Kidney (tissue), 14 donors: ENCODE data around the gene ECT2L. TPM values are rescaled to one million over a fixed set of nuclear protein-coding genes. Genes with fewer than 3 reads are reported as not detected.
"Not testable (repeated sequence)": the region's sequence is repeated elsewhere in the genome, so short reads cannot be mapped to it uniquely, and the experiment has no call there.

Experiments
- DNase-seq, 5 donors: peaks; one replicate each; pipeline ENCODE4 v3.0.0-alpha.2; 2013 to 2020
- FAIRE-seq: peaks from 2 replicates; lab custom pipeline; 2012; peaks lifted over from hg19 to GRCh38; lab: Jason Lieb, UNC
- H3K27ac ChIP-seq, 2 donors: one replicate each; pipeline ENCODE4 v1.7.0; 2013; ENCODE audit warnings: low read depth in 2 of 2, low read length in 2 of 2, inconsistent platforms in 1 of 2
- H3K27me3 ChIP-seq: one replicate; pipeline ENCODE4 v1.7.1; 2013; ENCODE audit warnings: low read length, inconsistent platforms; ENCODE audit not compliant: control insufficient read depth, insufficient read depth
- H3K36me3 ChIP-seq, 3 donors: one replicate each; pipeline versions ENCODE4 v1.7.0 to v1.7.1; 2013; ENCODE audit warnings: low read length in 3 of 3, control low read depth in 1 of 3, inconsistent platforms in 1 of 3; ENCODE audit not compliant: insufficient read depth in 3 of 3, control insufficient read depth in 2 of 3
- H3K4me1 ChIP-seq, 3 donors: one replicate each; pipeline versions ENCODE4 v1.7.0 to v1.7.1; 2013; ENCODE audit warnings: low read length in 3 of 3, inconsistent platforms in 1 of 3, low read depth in 1 of 3; ENCODE audit not compliant: control insufficient read depth in 2 of 3, insufficient read depth in 2 of 3
- H3K4me3 ChIP-seq, 3 donors: one replicate each; pipeline versions ENCODE4 v1.7.0 to v1.8.1; 2013; ENCODE audit warnings: low read length in 3 of 3, control low read depth in 1 of 3, inconsistent platforms in 1 of 3
- H3K9ac ChIP-seq, 3 donors: one replicate each; pipeline versions ENCODE4 v1.7.0 to v1.7.1; 2013; ENCODE audit warnings: low read length in 3 of 3, control low read depth in 1 of 3, inconsistent platforms in 1 of 3
- H3K9me3 ChIP-seq, 3 donors: one replicate each; pipeline versions ENCODE4 v1.7.0 to v1.7.1; 2013; ENCODE audit warnings: low read length in 3 of 3, control low read depth in 1 of 3, inconsistent platforms in 1 of 3; ENCODE audit not compliant: control insufficient read depth in 2 of 3, insufficient read depth in 1 of 3
- CTCF ChIP-seq: IDR thresholded peaks from 3 replicates; pipeline ENCODE4 v1.5.1; 2012; ENCODE audit warnings: mild to moderate bottlenecking, moderate library complexity, borderline replicate concordance; ENCODE audit not compliant: insufficient read depth; ENCODE audit errors: extremely low read depth
- intact Hi-C: fragments of 100-400 bp; cut with DNase I; formaldehyde crosslinking; loops from one replicate; pipeline ENCODE4 v1.11.1; 2022
- polyA plus RNA-seq: library from polyadenylated mRNA; stranded (reverse); fragments of 350-450 nt; fragmentation: Illumina TruSeq; extraction: RNeasy Lipid Tissue Mini Kit (QIAGEN cat#74804); gene quantifications from one replicate; pipeline ENCODE4 v1.2.3, GENCODE V29; 2014; ENCODE audit warnings: low read depth, low replicate concordance; ENCODE audit not compliant: insufficient read depth
- total RNA-seq: library from RNA; stranded (reverse); fragmentation: NEBNext Ultra II Directional; extraction: Animal tissue kit (Norgen Biotek cat#: 25700); gene quantifications from one replicate; pipeline ENCODE4 v1.2.1, GENCODE V29; 2021
- donor health status: control.
- donor health status: control.
- donor health status: control.
- donor health status: control.
- donor health status: control.
- donor health status: DM: yes; HTN: yes; CAD: no.
- donor health status: Normal renal cell carcinoma (clear cell type).

ECT2L gene
- total and polyA plus RNA-seq, 2 donors from 2014 or later, result 0.13 TPM; not detected in 1

- intact Hi-C loops, result no loop called here
- H3K27me3 ChIP-seq, result no peaks in the 10 kb centered on the region
- no peak overlapping the region for H3K27ac ChIP-seq
- no peak for TF ChIP-seq CTCF
- no peak overlapping the region for H3K9ac ChIP-seq
- FAIRE-seq, result no peak
- DNase-seq, result no peak
- peaks cover 3 to 4% (median 3%) of the 10 kb centered on the region in 3 donors for H3K36me3 ChIP-seq
- H3K4me3 ChIP-seq, result no peak overlapping the region
- H3K9me3 ChIP-seq, result no peaks in the 10 kb centered on the region
- H3K4me1 ChIP-seq, result peaks cover 0 to 8% (median 0%) of the 10 kb centered on the region in 3 donors
Observed at GRCh38 chr6:138925806-138926205, 129.9 kb downstream of the ECT2L start.

GRCh38 chr6:138926579-138926978, 130.7 kb downstream of the ECT2L start:
- Histone ChIP-seq H3K9me3 (no peaks in the 10 kb centered on the region), H3K27ac (no peak overlapping the region), H3K4me1 (peaks cover 0 to 8% (median 0%) of the 10 kb centered on the region in 3 donors), H3K36me3 (peaks cover 3 to 4% (median 3%) of the 10 kb centered on the region in 3 donors), H3K27me3 (no peaks in the 10 kb centered on the region), H3K9ac (no peak overlapping the region), H3K4me3 (no peak overlapping the region)
- intact Hi-C loops, result no loop called here
- TF ChIP-seq CTCF, result no peak
- DNase-seq (no peak), FAIRE-seq (no peak)

GRCh38 chr6:138931660-138932059, 135.8 kb downstream of the ECT2L start:
- H3K27me3 ChIP-seq, result no peaks in the 10 kb centered on the region
- no peak overlapping the region for H3K4me3 ChIP-seq
- FAIRE-seq, result no peak
- TF ChIP-seq CTCF, result no peak
- H3K36me3 ChIP-seq, result peaks cover 3 to 4% (median 3%) of the 10 kb centered on the region in 3 donors
- no peaks in the 10 kb centered on the region for H3K9me3 ChIP-seq
- intact Hi-C loops, result no loop called here
- H3K27ac ChIP-seq, result no peak overlapping the region
- H3K4me1 ChIP-seq, result no peaks in the 10 kb centered on the region
- H3K9ac ChIP-seq, result no peak overlapping the region
- DNase-seq, result no peak

DNA sequence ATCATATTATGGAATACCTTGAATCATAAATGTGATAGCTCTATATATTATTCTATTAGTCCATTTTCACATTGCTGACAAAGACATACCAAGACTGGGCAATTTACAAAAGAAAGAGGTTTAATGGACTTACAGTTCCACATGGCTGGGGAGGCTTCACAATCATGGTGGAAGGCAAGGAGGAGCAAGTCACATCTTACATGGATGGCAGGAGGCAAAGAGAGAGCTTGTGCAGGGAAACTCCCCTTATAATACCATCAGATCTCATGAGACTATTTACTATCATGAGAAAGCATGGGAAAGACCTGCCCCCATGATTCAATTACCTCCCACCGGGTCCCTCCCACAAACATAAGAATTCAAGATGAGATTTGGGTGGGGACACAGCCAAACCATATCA, 141.0 kb downstream of the ECT2L start:
- not testable (repeated sequence) for H3K36me3 ChIP-seq

More for the DNA sequence above, 141.0 kb downstream of the ECT2L start:
- intact Hi-C loops, H3K27ac ChIP-seq, H3K9me3 ChIP-seq, H3K4me3 ChIP-seq, H3K4me1 ChIP-seq, H3K9ac ChIP-seq, H3K27me3 ChIP-seq, DNase-seq, FAIRE-seq: not testable (repeated sequence)
